ENCODE results near the gene CD37. TPM values are rescaled to one million over a fixed set of nuclear protein-coding genes. Genes with fewer than 3 reads are reported as not detected.
"Not testable (repeated sequence)": the region's sequence is repeated elsewhere in the genome, so short reads cannot be mapped to it uniquely, and the experiment has no call there.

CD37 gene
- total RNA-seq, 2 donors from 2014 or later, result 5.6 to 9.6 TPM

DNA sequence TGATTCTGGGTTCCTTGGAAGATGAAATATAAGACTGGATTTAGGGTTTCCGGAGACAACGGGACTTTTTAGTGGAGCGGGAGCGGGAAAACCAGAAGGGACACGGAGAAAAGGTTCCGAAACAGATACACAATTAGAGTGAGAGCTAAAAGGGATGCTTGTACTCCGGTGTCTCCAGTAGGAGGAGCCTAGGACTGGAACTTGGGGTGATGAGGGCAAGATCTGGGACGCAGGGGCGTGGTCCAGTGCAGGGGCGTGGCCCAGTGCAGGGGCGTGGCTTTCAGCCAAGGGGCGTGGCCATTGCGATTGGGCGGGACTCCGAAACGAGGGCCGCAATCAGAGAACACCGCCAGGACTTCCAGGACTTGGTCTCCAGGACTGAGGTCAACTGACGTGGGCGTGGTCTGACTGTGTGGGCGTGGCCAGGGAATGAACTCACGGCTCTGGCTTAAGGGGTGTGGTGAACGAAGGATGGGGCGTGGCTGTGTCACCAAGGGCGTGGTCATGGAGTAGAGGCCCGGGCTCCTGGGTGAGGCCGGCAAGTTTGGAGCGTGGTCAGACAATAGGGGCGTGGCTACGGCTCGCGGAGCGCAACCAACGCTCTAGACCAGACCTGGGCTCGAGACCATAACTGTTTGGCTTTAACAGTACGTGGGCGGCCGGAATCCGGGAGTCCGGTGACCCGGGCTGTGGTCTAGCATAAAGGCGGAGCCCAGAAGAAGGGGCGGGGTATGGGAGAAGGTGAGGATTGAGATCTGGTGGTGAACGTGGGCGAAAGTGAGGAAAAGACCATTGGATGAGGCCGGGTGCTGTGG, 28.3 kb downstream of the CD37 start, which contains the start of gene DKKL1:
DKKL1 (plus strand) TSS at position 610 of the 815 bp plus-strand sequence; CDS start at position 732, 122 bp downstream.
- DNase-seq (peak; percentile 99), ATAC-seq (peak; percentile 90)
- intact Hi-C loops (cut with DNase I, micrococcal nuclease), result no loop called here

DNA sequence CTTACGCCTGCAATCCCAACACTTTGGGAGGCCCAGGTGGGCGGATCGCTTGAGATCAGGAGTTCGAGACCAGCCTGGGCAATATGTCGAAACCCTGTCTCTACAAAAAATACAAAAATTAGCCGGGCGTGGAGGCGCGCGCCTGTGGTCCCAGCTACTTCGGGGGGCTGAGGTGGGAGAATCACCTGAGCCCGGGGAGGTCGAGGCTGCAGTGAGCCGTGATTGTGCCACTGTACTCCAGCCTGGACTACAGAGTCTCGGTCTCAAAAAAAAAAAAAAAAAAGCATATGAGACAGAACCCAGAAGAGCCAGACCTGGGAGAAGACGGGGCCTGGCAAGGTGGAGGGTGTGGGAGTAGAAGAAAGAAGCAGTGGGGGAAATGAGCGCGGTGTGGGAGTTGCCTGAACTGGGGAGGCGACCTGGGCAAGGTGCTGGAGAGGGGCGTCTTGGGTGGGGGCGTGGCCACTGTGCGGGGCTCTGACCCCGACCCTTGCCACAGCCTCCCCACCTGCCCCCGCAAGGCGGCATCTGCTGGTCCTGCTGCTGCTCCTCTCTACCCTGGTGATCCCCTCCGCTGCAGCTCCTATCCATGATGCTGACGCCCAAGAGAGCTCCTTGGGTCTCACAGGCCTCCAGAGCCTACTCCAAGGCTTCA, 29.0 kb downstream of the CD37 start:
- intact Hi-C loops (cut with DNase I, micrococcal nuclease), result no loop called here
- ATAC-seq (no peak), DNase-seq (no peak)

GRCh38 chr19:49366110-49366509, 30.9 kb downstream of the CD37 start:
- DNase-seq (no peak), ATAC-seq (no peak)
- intact Hi-C loops (cut with DNase I, micrococcal nuclease), result no loop called here

GRCh38 chr19:49368711-49369358, 33.6 kb downstream of the CD37 start:
- ATAC-seq (no peak), DNase-seq (no peak)
- intact Hi-C loops (cut with DNase I, micrococcal nuclease), result no loop called here

DNA sequence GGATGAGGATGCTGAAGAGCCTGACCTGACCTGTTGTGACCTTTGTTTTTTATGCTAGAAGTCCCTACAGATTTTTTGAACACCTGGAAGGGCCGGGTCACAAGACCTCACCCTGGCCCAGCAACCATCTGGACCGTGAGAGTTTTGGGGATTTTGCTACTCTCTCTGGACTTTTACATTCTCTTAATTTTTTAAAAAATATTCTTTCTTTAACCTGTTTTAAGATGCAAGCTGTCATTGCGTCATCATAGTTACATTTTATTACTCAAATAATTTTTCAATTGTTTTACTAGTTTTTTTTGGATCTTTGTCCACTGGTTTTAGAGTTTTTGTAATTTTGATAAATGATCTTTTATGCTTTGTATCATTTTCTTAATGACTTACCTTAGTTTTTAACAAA, 36.0 kb downstream of the CD37 start:
- intact Hi-C loops (cut with DNase I, micrococcal nuclease), result no loop called here
- DNase-seq (no peak), ATAC-seq (no peak)

DNA sequence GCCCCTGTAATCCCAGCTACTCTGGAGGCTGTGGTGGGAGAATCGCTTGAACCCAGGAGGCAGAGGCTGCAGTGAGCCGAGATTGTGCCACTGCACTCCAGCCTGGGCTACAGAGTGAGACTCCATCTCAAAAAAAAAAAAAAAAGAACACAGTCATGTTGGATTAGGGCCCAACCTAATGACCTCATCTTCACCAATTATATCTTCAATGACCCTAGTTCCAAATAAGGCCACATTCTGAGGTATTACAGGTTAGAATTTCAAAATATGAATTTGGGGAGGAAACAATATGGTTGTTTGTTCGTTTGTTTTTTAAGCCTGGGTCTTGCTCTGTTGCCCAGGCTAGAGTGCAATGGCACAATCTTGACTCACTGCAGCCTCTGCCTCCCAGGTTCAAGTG, 38.0 kb downstream of the CD37 start:
- DNase-seq; ATAC-seq; intact Hi-C loops (cut with DNase I, micrococcal nuclease): not testable (repeated sequence)

GRCh38 chr19:49374665-49375434, 39.6 kb downstream of the CD37 start:
- intact Hi-C loops (cut with DNase I, micrococcal nuclease), result no loop called here
- DNase-seq, result no peak
- ATAC-seq, result no peak

- no peak for ATAC-seq
- intact Hi-C loops (cut with DNase I, micrococcal nuclease), result no loop called here
- no peak for DNase-seq
Observed at GRCh38 chr19:49378512-49378911, 43.3 kb downstream of the CD37 start.

GRCh38 chr19:49380391-49380790, 45.2 kb downstream of the CD37 start:
- ATAC-seq, result no peak
- DNase-seq, result no peak
- intact Hi-C loops (cut with DNase I, micrococcal nuclease), result no loop called here

DNA sequence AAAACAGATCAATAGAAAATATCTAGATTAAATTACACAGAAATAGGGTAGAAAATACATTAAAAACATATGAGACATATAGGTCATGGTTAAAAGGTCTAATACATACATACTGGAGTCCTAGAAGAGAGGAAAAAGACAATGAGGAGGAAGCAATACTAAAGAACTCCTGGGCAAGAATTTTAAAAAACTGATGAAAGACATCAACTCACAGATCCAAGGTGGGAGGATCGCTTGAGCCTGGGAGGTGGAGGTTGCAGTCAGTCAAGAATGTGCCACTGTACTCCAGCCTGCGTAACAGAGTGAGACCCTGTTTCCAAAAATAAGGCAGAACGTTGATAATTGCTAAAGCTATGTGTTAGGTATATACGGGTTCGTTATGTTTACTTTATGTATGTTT, 47.4 kb downstream of the CD37 start:
- DNase-seq (no peak), ATAC-seq (no peak)
- intact Hi-C loops (cut with DNase I, micrococcal nuclease), result no loop called here

- intact Hi-C loops (cut with DNase I, micrococcal nuclease), result no loop called here
- ATAC-seq (no peak), DNase-seq (no peak)
Observed at GRCh38 chr19:49383599-49383998, 48.4 kb downstream of the CD37 start.

DNA sequence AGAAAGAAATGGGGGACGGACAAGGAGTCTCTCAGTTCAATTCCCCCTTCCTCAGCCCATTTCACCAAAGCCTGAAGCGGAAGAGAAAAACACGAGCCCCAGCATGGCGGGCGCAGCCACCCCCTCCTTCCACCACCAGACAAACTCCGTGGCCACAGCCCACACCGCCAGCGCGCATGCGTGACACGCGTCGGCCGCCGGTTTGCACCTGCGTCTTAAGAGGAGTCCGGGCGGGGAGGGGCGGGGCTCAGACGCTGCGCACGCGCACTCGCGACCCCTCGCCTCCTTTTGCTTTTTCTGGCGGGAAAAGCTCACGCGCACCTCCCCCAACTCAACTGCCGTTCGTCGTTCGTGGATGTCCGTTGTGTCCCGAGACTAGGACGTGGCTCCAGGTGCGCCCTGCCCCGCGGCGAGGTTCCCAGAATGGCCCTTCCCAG, 52.7 kb downstream of the CD37 start, which contains the start of gene KASH5:
KASH5 (plus strand) TSS at position 314 of the 437 bp plus-strand sequence. CDS start 2,635 bp downstream, outside the sequence.
- intact Hi-C loops (cut with DNase I, micrococcal nuclease), result no loop called here
- ATAC-seq (peak; percentile 75), DNase-seq (peak; percentile 77 to 79)

GRCh38 chr19:49389406-49389805, 54.2 kb downstream of the CD37 start:
- DNase-seq, result no peak
- intact Hi-C loops (cut with DNase I, micrococcal nuclease), result no loop called here
- no peak for ATAC-seq

Small RNAs within 50 kb of the gene (microRNA-seq; reads per million reads assigned to microRNA genes)
- 0 reads per million in 2 donors for gene MIR4324

Other genes starting within 250 kb of the CD37 start
- gene SNRNP70, start 250.0 kb upstream of the CD37 start, total RNA-seq, result 100 to 1,000 TPM; 138 to 143 TPM
- gene LIN7B, start 221.0 kb upstream of the CD37 start, total RNA-seq, result 10 to 100 TPM in 1 of 2 donors, 1 to 10 TPM in 1; 8.8 to 11.4 TPM
- 1 to 10 TPM; 1.8 to 2.0 TPM for gene C19orf73, start 216.3 kb upstream of the CD37 start, total RNA-seq
- gene PPFIA3, start 215.9 kb upstream of the CD37 start, total RNA-seq, result 10 to 100 TPM; 21.8 to 24.2 TPM
- 1 to 10 TPM; 1.2 to 1.3 TPM for gene HRC, start 180.0 kb upstream of the CD37 start, total RNA-seq
- gene TRPM4, start 177.6 kb upstream of the CD37 start, total RNA-seq, result 100 to 1,000 TPM; 244 to 291 TPM
- gene SLC6A16, start 10.2 kb upstream of the CD37 start, total RNA-seq, result under 1 TPM; 0.43 to 0.50 TPM
- 10 to 100 TPM; 11.8 to 18.0 TPM for gene TEAD2, start 27.0 kb downstream of the CD37 start, total RNA-seq
- not detected for gene DKKL1, start 28.5 kb downstream of the CD37 start, total RNA-seq
- not detected for gene KASH5, start 52.8 kb downstream of the CD37 start, total RNA-seq
- gene PTH2, start 88.0 kb downstream of the CD37 start, total RNA-seq, result not detected
- not detected for gene GFY, start 90.0 kb downstream of the CD37 start, total RNA-seq
- under 1 TPM; 0.24 to 0.81 TPM for gene SLC17A7, start 106.1 kb downstream of the CD37 start, total RNA-seq
- gene PIH1D1, start 116.4 kb downstream of the CD37 start, total RNA-seq, result 10 to 100 TPM; 62.9 to 74.1 TPM
- 10 to 100 TPM; 24.9 to 31.5 TPM for gene ALDH16A1, start 117.8 kb downstream of the CD37 start, total RNA-seq
- gene FLT3LG, start 138.8 kb downstream of the CD37 start, total RNA-seq, result 1 to 10 TPM; 3.4 to 6.4 TPM
- 1,000 to 10,000 TPM; 2,164 to 2,325 TPM for gene RPL13A, start 152.2 kb downstream of the CD37 start, total RNA-seq
- 1,000 to 10,000 TPM; 1,501 to 1,657 TPM for gene RPS11, start 161.0 kb downstream of the CD37 start, total RNA-seq
- 100 to 1,000 TPM; 411 to 508 TPM for gene FCGRT, start 177.3 kb downstream of the CD37 start, total RNA-seq
- gene RCN3, start 192.6 kb downstream of the CD37 start, total RNA-seq, result 10 to 100 TPM; 18.2 to 21.7 TPM
- gene NOSIP, start 245.2 kb downstream of the CD37 start, total RNA-seq, result 10 to 100 TPM; 62.8 to 66.4 TPM
- 10 to 100 TPM; 22.4 to 26.1 TPM for gene PRRG2, start 245.9 kb downstream of the CD37 start, total RNA-seq

All from left colon (tissue), 2 donors.